HG03460 (cell line): ENCODE results near the gene CENPVL3.
"Not testable (repeated sequence)": the region's sequence is repeated elsewhere in the genome, so short reads cannot be mapped to it uniquely, and the experiment has no call there.

Experiments
- ATAC-seq: cut with Tn5 transposase; IDR thresholded peaks from one replicate; pipeline ENCODE4 v1.9.1; 2021; ENCODE audit not compliant: unreplicated experiment

CENPVL3 gene

DNA sequence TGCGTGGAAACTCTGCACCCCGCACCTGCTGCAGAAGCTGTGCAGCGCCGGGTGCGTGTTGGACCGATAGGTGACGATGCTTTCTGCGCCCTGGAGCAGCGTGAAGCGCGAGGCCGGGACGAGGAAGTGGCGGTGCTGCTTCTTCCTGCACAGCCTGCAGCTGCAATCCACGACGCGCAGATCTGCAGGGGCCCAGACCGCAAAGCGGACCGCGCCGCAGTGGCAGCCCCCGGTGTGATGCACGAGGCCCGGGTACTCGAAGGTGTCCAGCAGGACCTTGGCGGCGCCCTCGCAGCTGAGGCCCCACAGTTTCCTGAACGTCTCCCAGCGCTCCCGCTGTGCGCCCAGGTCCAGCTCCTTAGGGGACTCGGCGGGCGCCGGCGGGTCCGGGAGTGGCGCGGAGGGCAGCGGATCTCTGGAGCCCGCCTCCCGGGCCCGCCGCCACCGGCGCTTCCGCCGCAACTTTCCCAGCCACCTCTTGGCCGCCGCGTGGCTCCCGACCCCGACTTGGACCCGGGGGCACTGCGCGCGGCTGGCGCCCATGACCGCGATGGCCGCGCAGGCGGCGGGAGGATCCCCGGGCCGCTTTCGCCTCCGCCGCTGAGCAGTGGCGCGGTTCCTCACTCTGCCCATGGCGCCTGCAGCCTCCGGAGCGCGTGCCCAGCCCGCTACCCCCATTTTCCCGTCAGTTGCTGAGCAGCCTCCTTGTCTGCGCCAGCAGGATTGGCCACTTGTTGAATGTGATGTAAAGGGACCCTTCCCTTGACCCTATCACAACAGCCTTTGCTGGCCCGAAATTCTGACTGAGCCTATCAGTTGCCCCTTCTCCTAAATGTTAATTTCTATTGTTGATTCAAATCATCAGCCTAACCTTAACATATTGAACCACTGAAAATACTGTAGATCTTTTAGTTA is at the start of gene CENPVL3:
Gene CENPVL3 (minus strand): TSS at position 672 of the 915 bp plus-strand sequence. CDS start 39 bp downstream, at position 633.
- not testable (repeated sequence) for ATAC-seq

DNA sequence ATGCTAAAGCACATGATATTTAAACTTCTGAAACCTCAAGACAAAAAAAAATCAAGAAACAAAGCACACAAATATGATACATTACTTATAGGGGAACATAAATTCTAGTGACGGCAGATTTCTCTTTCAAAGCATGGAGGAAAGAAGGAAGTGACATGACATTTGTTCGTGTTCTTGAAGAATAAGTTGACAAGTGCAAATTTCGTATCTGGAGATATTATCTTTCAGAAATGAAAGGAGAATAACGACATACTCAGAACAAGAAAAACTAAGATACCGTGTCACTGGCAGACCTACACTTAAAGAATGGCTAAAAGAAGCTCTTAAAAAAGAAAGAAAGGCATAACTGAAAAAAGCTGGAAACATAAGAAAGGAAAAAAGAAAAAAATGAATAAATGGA is 47.3 kb upstream of the CENPVL3 start:
- ATAC-seq = no peak

DNA sequence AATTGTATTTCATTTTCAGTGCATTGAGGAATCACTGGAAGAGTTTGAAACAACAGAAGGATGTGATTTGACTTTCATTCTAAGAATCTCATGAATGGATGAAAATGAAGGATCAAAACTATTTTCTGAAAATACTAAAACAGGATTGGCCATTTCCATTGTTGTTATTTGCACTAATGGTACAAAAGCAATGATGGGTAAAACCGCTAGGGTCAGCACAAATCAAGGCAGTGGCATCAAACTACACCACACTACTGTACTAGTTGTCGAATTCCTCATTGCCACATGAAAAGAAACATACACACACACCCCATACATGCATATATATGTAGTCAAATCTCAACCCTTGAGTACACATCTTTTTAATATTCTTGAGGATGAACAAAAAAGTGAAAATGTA is 24.7 kb upstream of the CENPVL3 start:
- ATAC-seq = no peak

DNA sequence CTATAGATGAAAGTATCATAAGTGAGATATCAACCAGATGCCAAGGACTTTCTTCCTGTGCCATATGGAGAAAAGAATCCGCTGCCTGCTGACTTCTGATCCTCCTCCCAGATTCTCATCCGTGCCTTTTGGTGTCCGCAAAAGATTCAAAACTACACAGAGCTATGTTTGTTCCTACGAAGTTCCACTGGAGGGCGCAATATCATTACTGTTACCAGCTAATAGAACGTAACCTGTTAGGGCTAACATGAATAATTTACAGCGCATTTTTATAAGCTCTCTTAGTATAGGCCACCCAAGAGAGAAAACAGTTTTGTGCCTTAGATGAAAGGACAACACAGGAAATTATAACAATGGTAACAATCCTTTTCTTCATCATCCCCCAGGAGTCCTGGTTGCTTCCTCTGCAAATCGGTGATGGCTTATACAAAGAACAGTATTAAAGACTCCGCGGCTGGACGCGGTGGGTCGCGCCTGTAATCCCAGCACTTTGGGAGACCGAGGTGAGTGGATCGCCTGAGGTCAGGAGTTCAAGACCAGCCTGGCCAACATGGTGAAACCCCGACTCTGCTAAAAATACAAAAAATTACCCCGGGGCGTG is 22.8 kb upstream of the CENPVL3 start:
- ATAC-seq = no peak

DNA sequence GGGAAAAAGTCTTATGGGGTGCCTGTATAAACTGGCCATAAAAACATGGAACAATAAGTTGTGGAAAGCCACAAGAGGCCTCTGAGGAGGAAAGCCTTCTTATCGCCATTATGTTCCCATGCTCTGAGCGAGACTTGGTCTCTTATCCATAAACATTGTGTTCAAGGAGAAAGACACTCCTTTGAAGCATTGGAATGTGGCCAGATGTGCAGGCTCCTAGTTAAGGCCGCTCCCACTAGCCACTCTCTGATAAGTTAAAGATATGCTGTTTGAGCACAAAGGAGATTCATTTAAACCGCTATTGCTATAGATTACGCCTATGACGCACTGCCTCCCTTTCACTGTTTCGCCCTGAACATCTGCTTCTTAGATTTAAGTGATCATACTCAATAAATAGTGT is 17.8 kb upstream of the CENPVL3 start:
- not testable (repeated sequence) for ATAC-seq

DNA sequence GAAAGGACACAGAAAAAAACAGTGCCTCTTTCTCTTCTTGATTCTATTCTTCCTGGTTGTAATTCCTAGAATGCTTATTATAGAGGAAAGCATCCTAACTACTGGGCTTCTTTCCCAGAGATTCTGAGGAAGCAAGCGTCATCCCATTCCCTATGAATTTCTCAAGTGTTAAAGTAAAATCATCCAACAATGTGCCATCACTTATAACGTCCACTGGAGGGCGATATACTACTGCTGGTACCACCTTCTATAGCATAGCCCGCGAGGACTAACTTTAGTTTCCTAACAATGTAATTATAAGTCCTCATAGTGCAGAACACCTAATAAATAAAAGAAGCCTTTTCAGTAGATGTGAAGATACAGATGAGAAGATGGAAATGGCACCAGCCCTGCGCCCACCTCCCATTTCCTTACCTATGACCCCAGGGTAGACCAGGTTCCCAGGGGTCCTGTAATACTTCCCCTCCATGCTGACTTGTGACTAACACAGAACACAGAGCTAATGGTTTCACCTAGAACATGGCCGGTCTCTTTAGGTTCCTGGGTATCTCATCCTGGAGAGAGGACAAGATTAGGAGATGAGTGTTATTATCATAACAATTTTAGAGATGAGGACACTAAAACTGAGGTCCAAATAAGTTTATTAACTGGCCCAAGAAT is 4.2 kb downstream of the CENPVL3 start:
- no peak for ATAC-seq

DNA sequence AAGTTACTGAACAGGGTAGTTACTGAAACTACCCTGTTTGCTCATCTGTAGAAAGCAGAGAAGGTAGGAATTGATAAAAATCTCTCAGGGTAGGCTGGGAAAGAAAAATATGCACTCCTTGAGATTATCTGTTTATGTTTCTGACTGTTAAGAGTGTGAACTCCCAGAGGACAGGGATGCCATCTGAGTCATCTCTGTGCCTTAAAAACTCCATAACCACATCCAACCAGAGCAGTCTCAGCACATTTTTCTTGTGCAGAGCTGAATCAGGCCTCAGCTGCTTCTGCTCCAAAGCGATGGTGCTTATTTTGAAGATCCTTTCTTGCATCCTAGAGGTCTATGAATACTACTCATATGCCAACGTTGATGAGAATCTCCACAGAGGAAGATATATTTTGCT is 9.9 kb downstream of the CENPVL3 start:
- no peak for ATAC-seq

DNA sequence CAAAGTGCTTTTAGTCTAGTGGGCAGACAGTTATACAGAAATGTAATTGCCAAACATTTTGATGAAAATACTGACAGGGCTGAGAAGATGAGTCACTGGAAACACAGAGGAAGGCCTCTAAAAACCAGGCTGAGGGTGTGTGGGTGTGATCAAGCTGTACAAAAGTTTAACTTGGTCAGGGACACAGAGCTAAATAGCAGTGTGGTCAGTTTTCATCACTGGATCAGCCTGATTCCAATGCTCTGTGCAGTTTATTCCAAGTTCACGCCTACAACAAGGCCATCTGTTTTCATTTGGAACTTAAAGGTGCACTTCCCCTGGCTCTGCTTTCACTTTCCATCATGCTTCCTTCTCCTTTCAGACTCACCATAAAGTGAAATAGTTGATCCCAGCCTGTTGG is 10.6 kb downstream of the CENPVL3 start:
- no peak for ATAC-seq

DNA sequence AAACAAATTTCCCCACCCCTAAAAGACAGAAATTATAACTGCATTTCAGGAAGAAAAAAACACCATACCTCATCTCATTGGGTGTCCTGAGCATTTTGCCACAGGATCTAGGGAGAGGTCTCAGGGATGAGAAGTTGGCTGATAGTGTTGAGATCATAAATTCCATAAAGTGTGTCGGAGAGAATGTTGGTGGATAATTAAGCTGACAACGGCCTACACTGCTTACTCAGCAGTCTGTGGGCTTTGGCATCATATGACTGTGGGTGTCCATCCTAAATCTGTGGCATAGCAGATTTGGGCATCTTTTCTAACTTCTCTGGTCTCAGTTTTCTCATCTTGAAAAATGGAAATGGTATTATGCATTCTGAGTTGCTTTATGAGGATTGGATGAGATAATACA is 12.3 kb downstream of the CENPVL3 start:
- ATAC-seq = no peak

DNA sequence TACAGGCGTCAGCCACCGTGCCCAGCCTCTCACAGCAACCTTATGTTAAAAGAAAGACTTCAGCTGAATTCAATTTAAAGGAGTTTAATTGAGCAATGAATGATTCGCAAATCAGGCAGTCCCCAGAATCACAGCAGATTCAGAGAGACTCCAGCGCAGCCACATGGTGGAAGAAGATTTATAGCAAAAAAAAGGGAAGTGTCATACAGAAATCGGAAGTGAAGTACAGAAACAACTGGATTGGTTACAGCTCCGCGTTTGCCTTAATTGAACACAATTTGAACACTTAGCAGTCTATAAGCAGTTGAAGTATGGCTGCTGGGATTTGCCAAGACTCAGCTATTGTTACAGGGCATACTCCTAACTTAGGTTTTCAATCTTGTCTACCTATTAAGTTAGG is 19.8 kb downstream of the CENPVL3 start:
- ATAC-seq = no peak

DNA sequence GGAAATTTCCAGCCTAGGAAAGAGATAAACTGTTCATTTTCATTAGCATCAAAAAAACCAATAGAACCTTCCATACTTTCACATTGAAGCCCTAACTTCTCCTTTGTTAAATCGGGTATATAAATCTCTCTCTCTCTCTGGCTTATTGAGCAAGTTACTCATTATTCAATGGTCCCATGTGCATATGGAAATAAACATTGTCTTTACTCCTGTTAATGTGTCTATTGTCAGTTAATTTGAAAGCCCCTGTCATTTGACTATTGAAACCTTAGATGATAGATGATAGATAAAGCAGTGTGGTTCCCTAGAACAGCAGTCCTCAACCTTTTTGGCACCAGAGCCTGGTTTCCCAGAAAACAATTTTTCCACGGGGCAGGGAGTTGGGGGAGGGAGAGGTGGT is 46.8 kb downstream of the CENPVL3 start:
- no peak for ATAC-seq

DNA sequence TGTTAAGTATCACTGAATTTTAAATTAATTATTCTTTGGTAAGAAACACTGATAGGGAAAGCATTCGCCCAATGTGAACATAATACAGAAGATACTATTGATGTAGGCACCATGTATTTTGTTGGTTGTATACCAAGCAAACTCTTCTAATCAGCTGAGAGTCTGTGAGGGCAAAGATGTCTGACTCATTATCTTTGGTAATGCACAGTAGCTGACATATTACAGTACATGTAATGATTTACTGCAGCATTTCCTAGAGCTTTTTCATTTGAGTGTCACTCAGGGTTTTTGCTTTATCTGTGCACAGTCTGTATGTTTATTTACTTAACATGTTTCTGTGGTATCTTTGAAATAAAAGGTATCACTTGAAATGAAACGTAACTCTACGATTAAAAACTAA is 49.2 kb downstream of the CENPVL3 start:
- no peak for ATAC-seq

DNA sequence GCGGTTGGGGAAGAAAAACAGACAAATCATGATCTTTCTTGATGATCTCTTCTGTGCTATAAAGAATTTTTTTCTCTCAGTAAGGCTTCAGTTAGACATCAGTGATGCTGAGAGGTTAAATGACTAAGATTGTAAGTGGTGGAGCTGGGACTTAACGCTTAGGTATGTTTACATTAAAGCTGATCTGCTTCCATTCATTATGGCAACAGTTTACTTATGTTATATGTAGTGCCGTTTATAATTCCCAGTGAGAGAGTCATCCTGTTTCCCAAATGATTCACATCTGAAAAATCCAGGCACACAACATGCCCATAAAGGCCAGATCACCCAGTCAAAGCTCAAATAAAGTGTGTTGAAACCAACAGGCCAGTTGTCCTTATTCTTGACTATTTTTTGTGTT is 50.1 kb downstream of the CENPVL3 start:
- no peak for ATAC-seq
